HG03175 (cell line): Measurements from ENCODE around the gene GLUL.

Experiments
- ATAC-seq: cut with Tn5 transposase; IDR thresholded peaks from one replicate; pipeline ENCODE4 v1.9.1; 2021; ENCODE audit warnings: mild to moderate bottlenecking, moderate library complexity; ENCODE audit not compliant: unreplicated experiment

Gene GLUL

GRCh38 chr1:182391362-182392049 lies at the start of gene GLUL:
Gene GLUL (minus strand): TSS chr1:182391790. CDS start chr1:182388737, 3,053 bp downstream.
- peak; percentile 84 for ATAC-seq

- ATAC-seq, result no peak
Observed at GRCh38 chr1:182438326-182438725, 46.7 kb upstream of the GLUL start.

GRCh38 chr1:182433580-182433979 lies 42.0 kb upstream of the GLUL start:
- ATAC-seq, result no peak

GRCh38 chr1:182431278-182431677 lies 39.7 kb upstream of the GLUL start:
- ATAC-seq, result no peak

GRCh38 chr1:182430263-182431068 lies 38.9 kb upstream of the GLUL start:
- ATAC-seq, result peak; percentile 35

GRCh38 chr1:182428043-182428442 lies 36.5 kb upstream of the GLUL start:
- ATAC-seq, result peak; percentile 29

GRCh38 chr1:182426442-182427430 lies 35.1 kb upstream of the GLUL start:
- peak; percentile 69 for ATAC-seq

GRCh38 chr1:182415789-182416188 lies 24.2 kb upstream of the GLUL start:
- no peak for ATAC-seq

- ATAC-seq, result no peak
Observed at GRCh38 chr1:182413969-182414368, 22.4 kb upstream of the GLUL start.

GRCh38 chr1:182413486-182413885 lies 21.9 kb upstream of the GLUL start:
- ATAC-seq, result no peak

- ATAC-seq, result no peak
Observed at GRCh38 chr1:182410620-182411273, 19.2 kb upstream of the GLUL start.

- no peak for ATAC-seq
Observed at GRCh38 chr1:182410138-182410537, 18.5 kb upstream of the GLUL start.

- no peak for ATAC-seq
Observed at GRCh38 chr1:182408435-182409075, 17.0 kb upstream of the GLUL start.

- ATAC-seq, result no peak
Observed at GRCh38 chr1:182407724-182408123, 16.1 kb upstream of the GLUL start.

- no peak for ATAC-seq
Observed at GRCh38 chr1:182406012-182406411, 14.4 kb upstream of the GLUL start.

GRCh38 chr1:182405578-182405977 lies 14.0 kb upstream of the GLUL start:
- ATAC-seq, result no peak

- ATAC-seq, result no peak
Observed at GRCh38 chr1:182404781-182405180, 13.2 kb upstream of the GLUL start.

- ATAC-seq, result no peak
Observed at GRCh38 chr1:182400567-182400966, 9.0 kb upstream of the GLUL start, which contains the start of gene TEDDM1. Gene TEDDM1 (minus strand): TSS chr1:182400667. CDS start chr1:182400485, 182 bp downstream.

- no peak for ATAC-seq
Observed at GRCh38 chr1:182397653-182398393, 6.2 kb upstream of the GLUL start.
